Suprapubic skin (tissue), 3 donors: ENCODE measurements around the gene SOCS1.

ENCODE experiments used
- CTCF ChIP-seq, 2 donors: fragments of 200-600 bp in 1 of 2; fragments of 450-650 bp in 1 of 2; sonication (generic) in 1 of 2; IDR thresholded peaks; one replicate each; pipeline ENCODE4 v1.5.1; 2016 to 2019; ENCODE audit warnings: antibody characterized with exemption in 2 of 2, mild to moderate bottlenecking in 1 of 2, moderate library complexity in 1 of 2
- EP300 ChIP-seq: sonication (generic); formaldehyde crosslinking; IDR thresholded peaks from one replicate; pipeline ENCODE4 v1.6.1; 2017; ENCODE audit warnings: antibody characterized with exemption
- POLR2A ChIP-seq, 2 donors: fragments of 450-650 bp; IDR thresholded peaks; one replicate each; pipeline ENCODE4 v1.6.1; 2017; ENCODE audit warnings: antibody characterized with exemption in 2 of 2, mild to moderate bottlenecking in 2 of 2, moderate library complexity in 2 of 2

- TF ChIP-seq CTCF (IDR thresholded peaks at IDR 0.05) (no peak), EP300 (no peak), POLR2A (IDR thresholded peaks at IDR 0.05) (no peak)
These were observed 44.5 kb upstream of the SOCS1 start for GRCh38 chr16:11300560-11300892.
